ENCODE results near the gene CSPG4. TPM values are rescaled to one million over a fixed set of nuclear protein-coding genes. Genes with fewer than 3 reads are reported as not detected.

The CSPG4 gene
- total and polyA plus RNA-seq, 2 of the 13 experiments (the other 11 are each of a cell fraction or from before 2014, with no cell fraction given) = 0.01 to 0.04 TPM

DNA sequence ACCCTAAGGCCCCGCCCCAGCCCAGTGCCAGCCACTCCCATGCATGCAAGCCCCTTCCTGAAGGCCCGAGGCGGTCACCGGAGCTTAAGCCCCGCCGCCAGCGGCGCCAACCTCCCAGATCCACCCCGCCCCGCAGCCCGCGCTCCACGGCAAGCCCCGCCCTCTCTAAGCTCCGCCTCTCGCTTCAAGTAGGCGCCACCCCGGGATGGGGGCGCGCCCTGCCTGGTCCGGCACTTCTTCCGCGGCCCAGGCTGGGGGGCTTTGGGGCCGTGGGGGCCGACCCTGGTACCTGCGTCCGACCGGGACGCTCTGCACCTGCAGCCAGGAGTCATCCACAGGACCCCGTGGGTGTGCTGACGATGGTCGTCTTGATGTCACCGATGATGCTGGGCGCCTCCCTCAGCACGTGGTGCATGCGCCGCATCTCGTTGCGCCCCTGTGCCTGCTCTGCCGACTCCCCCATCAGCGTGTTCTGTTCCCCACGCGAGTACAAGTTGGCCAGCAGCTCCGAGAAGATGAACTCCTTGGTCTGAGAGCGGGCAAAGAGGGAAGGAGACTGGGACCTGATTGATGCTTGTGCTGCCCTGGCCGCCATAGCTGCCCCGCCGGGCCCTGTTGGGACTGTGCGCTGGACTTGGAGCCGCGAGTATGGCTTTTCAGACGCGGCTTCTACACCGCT lies 26.1 kb upstream of the CSPG4 start (continued):
- TF ChIP-seq FOXM1 (CRISPR knock-in tag; IDR thresholded peaks at IDR 0.05) = no peak
- TF ChIP-seq ZSCAN31 (CRISPR knock-in tag; IDR thresholded peaks at IDR 0.05; ENCODE audit: low read depth) = no peak
- no peak for TF ChIP-seq LCORL (IDR thresholded peaks at IDR 0.05)
- TF ChIP-seq LCORL (CRISPR knock-in tag; IDR thresholded peaks at IDR 0.05) = 0 out of 2 replicates have a peak, but pooled peaks have one; percentile 5
- TF ChIP-seq ETV6 (CRISPR knock-in tag; conservative IDR thresholded peaks at IDR 0.05) = 0 out of 2 replicates have a peak, but pooled peaks have one; percentile 61
- no peak for TF ChIP-seq ZSCAN22 (CRISPR knock-in tag; IDR thresholded peaks at IDR 0.05)
- peak; percentile 14 for TF ChIP-seq ZEB1 (IDR thresholded peaks at IDR 0.05; ENCODE audit: insufficient replicate concordance, low read depth)
- TF ChIP-seq, protein P1, sequence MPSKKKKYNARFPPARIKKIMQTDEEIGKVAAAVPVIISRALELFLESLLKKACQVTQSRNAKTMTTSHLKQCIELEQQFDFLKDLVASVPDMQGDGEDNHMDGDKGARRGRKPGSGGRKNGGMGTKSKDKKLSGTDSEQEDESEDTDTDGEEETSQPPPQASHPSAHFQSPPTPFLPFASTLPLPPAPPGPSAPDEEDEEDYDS (CRISPR knock-in tag; IDR thresholded peaks at IDR 0.05) = 0 out of 2 replicates have a peak, but pooled peaks have one; percentile 14
- peak; percentile 47; the same call in 1 of the 2 replicates for TF ChIP-seq SP4 (CRISPR knock-in tag; IDR thresholded peaks at IDR 0.05)
- TF ChIP-seq, protein P2, sequence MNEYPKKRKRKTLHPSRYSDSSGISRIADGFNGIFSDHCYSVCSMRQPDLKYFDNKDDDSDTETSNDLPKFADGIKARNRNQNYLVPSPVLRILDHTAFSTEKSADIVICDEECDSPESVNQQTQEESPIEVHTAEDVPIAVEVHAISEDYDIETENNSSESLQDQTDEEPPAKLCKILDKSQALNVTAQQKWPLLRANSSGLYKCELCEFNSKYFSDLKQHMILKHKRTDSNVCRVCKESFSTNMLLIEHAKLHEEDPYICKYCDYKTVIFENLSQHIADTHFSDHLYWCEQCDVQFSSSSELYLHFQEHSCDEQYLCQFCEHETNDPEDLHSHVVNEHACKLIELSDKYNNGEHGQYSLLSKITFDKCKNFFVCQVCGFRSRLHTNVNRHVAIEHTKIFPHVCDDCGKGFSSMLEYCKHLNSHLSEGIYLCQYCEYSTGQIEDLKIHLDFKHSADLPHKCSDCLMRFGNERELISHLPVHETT (CRISPR knock-in tag; conservative IDR thresholded peaks at IDR 0.05) = 0 out of 2 replicates have a peak, but pooled peaks have one; percentile 11
- TF ChIP-seq ZFP41 (CRISPR knock-in tag; IDR thresholded peaks at IDR 0.05; ENCODE audit: borderline replicate concordance) = peak; percentile 63; the same call in 1 of the 2 replicates
- TF ChIP-seq CAMTA2 (CRISPR knock-in tag; IDR thresholded peaks at IDR 0.05; ENCODE audit: borderline replicate concordance) = 0 out of 2 replicates have a peak, but pooled peaks have one; percentile 32
- TF ChIP-seq, protein P3, sequence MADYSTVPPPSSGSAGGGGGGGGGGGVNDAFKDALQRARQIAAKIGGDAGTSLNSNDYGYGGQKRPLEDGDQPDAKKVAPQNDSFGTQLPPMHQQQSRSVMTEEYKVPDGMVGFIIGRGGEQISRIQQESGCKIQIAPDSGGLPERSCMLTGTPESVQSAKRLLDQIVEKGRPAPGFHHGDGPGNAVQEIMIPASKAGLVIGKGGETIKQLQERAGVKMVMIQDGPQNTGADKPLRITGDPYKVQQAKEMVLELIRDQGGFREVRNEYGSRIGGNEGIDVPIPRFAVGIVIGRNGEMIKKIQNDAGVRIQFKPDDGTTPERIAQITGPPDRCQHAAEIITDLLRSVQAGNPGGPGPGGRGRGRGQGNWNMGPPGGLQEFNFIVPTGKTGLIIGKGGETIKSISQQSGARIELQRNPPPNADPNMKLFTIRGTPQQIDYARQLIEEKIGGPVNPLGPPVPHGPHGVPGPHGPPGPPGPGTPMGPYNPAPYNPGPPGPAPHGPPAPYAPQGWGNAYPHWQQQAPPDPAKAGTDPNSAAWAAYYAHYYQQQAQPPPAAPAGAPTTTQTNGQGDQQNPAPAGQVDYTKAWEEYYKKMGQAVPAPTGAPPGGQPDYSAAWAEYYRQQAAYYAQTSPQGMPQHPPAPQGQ (CRISPR knock-in tag; IDR thresholded peaks at IDR 0.05; ENCODE audit: borderline replicate concordance) = no peak
- peak; percentile 10; the same call in 1 of the 2 replicates for TF ChIP-seq HOXA3 (CRISPR knock-in tag; IDR thresholded peaks at IDR 0.05)
- TF ChIP-seq, protein P4, sequence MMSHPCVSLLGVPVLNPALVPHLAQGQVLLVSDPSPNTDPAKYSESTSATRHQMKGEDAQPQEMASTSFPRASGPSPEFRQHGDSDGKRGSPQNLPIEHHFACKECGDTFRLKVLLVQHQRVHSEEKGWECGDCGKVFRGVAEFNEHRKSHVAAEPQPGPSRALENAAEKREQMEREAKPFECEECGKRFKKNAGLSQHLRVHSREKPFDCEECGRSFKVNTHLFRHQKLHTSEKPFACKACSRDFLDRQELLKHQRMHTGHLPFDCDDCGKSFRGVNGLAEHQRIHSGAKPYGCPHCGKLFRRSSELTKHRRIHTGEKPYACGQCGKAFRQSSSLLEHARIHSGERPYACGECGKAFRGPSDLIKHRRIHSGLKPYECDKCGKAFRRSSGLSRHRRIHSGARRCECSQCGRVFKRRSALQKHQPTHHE (CRISPR knock-in tag; IDR thresholded peaks at IDR 0.05; ENCODE audit: borderline replicate concordance) = no peak
- TF ChIP-seq, protein P5, sequence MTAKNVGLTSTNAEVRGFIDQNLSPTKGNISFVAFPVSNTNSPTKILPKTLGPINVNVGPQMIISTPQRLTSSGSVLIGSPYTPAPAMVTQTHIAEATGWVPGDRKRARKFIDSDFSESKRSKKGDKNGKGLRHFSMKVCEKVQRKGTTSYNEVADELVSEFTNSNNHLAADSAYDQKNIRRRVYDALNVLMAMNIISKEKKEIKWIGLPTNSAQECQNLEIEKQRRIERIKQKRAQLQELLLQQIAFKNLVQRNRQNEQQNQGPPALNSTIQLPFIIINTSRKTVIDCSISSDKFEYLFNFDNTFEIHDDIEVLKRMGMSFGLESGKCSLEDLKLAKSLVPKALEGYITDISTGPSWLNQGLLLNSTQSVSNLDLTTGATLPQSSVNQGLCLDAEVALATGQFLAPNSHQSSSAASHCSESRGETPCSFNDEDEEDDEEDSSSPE (CRISPR knock-in tag; IDR thresholded peaks at IDR 0.05) = 0 out of 2 replicates have a peak, but pooled peaks have one; percentile 17
- 0 out of 2 replicates have a peak, but pooled peaks have one; percentile 44 for TF ChIP-seq POGZ (CRISPR knock-in tag; IDR thresholded peaks at IDR 0.05)
- TF ChIP-seq SALL1 (CRISPR knock-in tag; IDR thresholded peaks at IDR 0.05) = 0 out of 2 replicates have a peak, but pooled peaks have one; percentile 20
- 0 out of 2 replicates have a peak, but pooled peaks have one; percentile 7 for TF ChIP-seq ZFY (CRISPR knock-in tag; IDR thresholded peaks at IDR 0.05)
- TF ChIP-seq ZSCAN12 (CRISPR knock-in tag; IDR thresholded peaks at IDR 0.05) = 0 out of 2 replicates have a peak, but pooled peaks have one; percentile 37
- TF ChIP-seq, protein P6, sequence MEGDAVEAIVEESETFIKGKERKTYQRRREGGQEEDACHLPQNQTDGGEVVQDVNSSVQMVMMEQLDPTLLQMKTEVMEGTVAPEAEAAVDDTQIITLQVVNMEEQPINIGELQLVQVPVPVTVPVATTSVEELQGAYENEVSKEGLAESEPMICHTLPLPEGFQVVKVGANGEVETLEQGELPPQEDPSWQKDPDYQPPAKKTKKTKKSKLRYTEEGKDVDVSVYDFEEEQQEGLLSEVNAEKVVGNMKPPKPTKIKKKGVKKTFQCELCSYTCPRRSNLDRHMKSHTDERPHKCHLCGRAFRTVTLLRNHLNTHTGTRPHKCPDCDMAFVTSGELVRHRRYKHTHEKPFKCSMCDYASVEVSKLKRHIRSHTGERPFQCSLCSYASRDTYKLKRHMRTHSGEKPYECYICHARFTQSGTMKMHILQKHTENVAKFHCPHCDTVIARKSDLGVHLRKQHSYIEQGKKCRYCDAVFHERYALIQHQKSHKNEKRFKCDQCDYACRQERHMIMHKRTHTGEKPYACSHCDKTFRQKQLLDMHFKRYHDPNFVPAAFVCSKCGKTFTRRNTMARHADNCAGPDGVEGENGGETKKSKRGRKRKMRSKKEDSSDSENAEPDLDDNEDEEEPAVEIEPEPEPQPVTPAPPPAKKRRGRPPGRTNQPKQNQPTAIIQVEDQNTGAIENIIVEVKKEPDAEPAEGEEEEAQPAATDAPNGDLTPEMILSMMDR (CRISPR knock-in tag; IDR thresholded peaks at IDR 0.05) = peak; percentile 18; the same call in 1 of the 2 replicates

Measured in HepG2 (cell line).